Prostate gland (tissue), 2 donors: ENCODE measurements around the gene MATN1. TPM values are rescaled to one million over a fixed set of nuclear protein-coding genes. Genes with fewer than 3 reads are reported as not detected.

Source experiments
- DNase-seq: peaks from one replicate; pipeline ENCODE4 v3.0.0-alpha.2; 2019; ENCODE audit warnings: low spot score
- H3K27ac ChIP-seq, 2 donors: fragments of 200-600 bp; sonication (generic); 2 replicates each; pipeline ENCODE4 v1.5.1; 2017 to 2019
- H3K27me3 ChIP-seq: fragments of 200-600 bp; sonication (generic); replicated peaks from 2 replicates; pipeline ENCODE4 v1.5.1; 2019; ENCODE audit not compliant: insufficient read depth
- H3K36me3 ChIP-seq, 2 donors: fragments of 200-600 bp; sonication (generic); 1 replicate in 1 of 2; 2 replicates in 1 of 2; pipeline versions ENCODE4 v1.5.1 to v1.8.1; 2017 to 2019
- H3K4me1 ChIP-seq: fragments of 200-600 bp; sonication (generic); replicated peaks from 2 replicates; pipeline ENCODE4 v1.5.1; 2019
- H3K4me3 ChIP-seq, 2 donors: fragments of 200-600 bp; sonication (generic); 2 replicates each; pipeline ENCODE4 v1.5.1; 2017 to 2019
- H3K9me3 ChIP-seq: fragments of 200-600 bp; sonication (generic); 2 replicates; pipeline ENCODE4 v1.5.1; 2017
- CTCF ChIP-seq, 4 experiments: fragments of 200-600 bp in 2 of 4; fragments of 450-650 bp in 2 of 4; sonication (generic) in 2 of 4; IDR thresholded peaks; 1 replicate in 3 of 4; 2 replicates in 1 of 4; pipeline ENCODE4 v1.5.1; 2016 to 2019; ENCODE audit warnings: antibody characterized with exemption in 4 of 4, mild to moderate bottlenecking in 2 of 4, moderate library complexity in 2 of 4
- POLR2A ChIP-seq: fragments of 450-650 bp; IDR thresholded peaks from one replicate; pipeline ENCODE4 v1.6.1; 2016; ENCODE audit warnings: antibody characterized with exemption, mild to moderate bottlenecking
- POLR2AphosphoS5 ChIP-seq: sonication (generic); formaldehyde crosslinking; IDR thresholded peaks from one replicate; pipeline ENCODE4 v1.6.1; 2017; ENCODE audit warnings: antibody characterized with exemption
- WGBS: methylation state at CpG from one replicate; pipeline ENCODE4 v1.1.5; 2018; 5-methylcytosine and 5-hydroxymethylcytosine counted together
- intact Hi-C: fragments of 100-400 bp; cut with DNase I; formaldehyde crosslinking; loops from one replicate; pipeline ENCODE4 v1.14.2; 2022
- total RNA-seq, 2 donors: library from RNA; depleted of rRNA; stranded (reverse); fragments of >200 nt; gene quantifications; one replicate each; pipeline ENCODE4 v1.1.0, GENCODE V29; 2016

Gene MATN1
- total RNA-seq, 2 donors from 2014 or later: 0.34 TPM; not detected in 1

DNA sequence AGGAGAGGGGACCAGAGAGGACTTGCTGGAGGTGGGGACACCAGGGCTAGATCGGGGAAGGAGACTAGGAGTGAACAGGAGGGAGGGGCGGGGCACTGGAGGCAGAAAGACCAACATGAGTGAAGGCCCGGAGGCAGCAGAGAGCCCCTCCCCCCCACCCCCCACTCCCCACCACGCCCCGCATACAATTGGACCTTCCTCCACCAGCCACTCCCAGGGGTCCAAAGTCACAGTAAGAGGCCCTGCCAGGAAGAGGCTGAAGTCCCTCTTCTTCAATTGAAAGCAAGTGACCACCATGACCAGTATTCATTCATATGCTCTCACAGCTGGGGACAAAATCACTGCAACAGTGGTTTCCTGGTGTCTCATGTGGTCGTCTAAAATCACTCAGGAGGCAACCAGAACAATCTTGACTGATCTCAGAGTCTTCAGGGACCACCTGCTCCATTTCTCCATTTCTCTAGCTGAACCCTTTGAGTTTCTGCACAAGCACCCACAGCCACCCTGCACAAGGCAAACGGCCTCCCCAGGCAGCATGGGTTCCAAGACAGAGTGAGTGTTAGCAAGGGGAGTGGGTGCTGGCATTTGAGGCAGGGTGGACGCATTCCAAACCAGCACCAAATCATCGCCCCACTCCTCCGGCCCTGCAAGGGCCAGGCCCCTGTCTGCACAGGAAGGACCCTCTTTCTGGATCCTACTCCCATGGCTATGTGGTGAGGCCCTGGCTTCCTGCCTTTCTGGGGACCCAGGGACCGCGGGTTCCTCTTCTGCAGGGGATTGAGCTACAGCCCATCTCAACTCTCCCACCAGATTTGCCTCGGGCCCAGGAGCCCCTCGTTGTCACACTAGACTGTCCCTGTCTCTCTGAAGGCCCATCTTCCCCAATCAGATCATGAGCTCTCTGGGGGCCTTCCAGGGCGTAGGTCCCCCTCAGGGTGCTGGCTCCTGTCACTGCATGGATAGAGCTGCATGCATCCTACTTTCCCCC lies 17.2 kb upstream of the MATN1 start:
- no peak overlapping the region for H3K27ac ChIP-seq
- H3K9me3 ChIP-seq: no peaks in the 10 kb centered on the region
- no peaks in the 10 kb centered on the region for H3K27me3 ChIP-seq
- no peaks in the 10 kb centered on the region for H3K4me1 ChIP-seq
- 85% methylated on average over 14 of the region's 15 CpGs for WGBS
- TF ChIP-seq CTCF (IDR thresholded peaks at IDR 0.05) (no peak), POLR2A (no peak), POLR2AphosphoS5 (no peak)
- intact Hi-C loops: no loop called here
- DNase-seq: no peak
- H3K4me3 ChIP-seq: no peak overlapping the region
- no peaks in the 10 kb centered on the region for H3K36me3 ChIP-seq

GRCh38 chr1:30739601-30740000 lies 16.2 kb upstream of the MATN1 start:
- DNase-seq: no peak
- Histone ChIP-seq H3K36me3 (no peaks in the 10 kb centered on the region), H3K9me3 (no peaks in the 10 kb centered on the region), H3K4me1 (no peaks in the 10 kb centered on the region), H3K4me3 (no peak overlapping the region), H3K27ac (no peak overlapping the region), H3K27me3 (no peaks in the 10 kb centered on the region)
- WGBS: 89% methylated on average over 8 of the region's 8 CpGs
- TF ChIP-seq POLR2A (no peak), POLR2AphosphoS5 (no peak), CTCF (IDR thresholded peaks at IDR 0.05) (no peak)
- intact Hi-C loops: no loop called here

GRCh38 chr1:30738715-30739559 lies 15.6 kb upstream of the MATN1 start:
- no peak for TF ChIP-seq POLR2A
- 94% methylated on average over 10 of the region's 10 CpGs for WGBS
- no peaks in the 10 kb centered on the region for H3K27me3 ChIP-seq
- no peaks in the 10 kb centered on the region for H3K9me3 ChIP-seq
- H3K4me3 ChIP-seq: no peak overlapping the region
- no peaks in the 10 kb centered on the region for H3K4me1 ChIP-seq
- no peak overlapping the region for H3K27ac ChIP-seq
- DNase-seq: no peak
- intact Hi-C loops: no loop called here
- no peaks in the 10 kb centered on the region for H3K36me3 ChIP-seq

- no peak for TF ChIP-seq POLR2AphosphoS5
- TF ChIP-seq CTCF (IDR thresholded peaks at IDR 0.05): no peak
- no peak for TF ChIP-seq POLR2A
- intact Hi-C loops: no loop called here
- no peaks in the 10 kb centered on the region for H3K36me3 ChIP-seq
- WGBS: 73% methylated on average over 5 of the region's 5 CpGs
- H3K9me3 ChIP-seq: no peaks in the 10 kb centered on the region
- H3K4me3 ChIP-seq: no peak overlapping the region
- H3K4me1 ChIP-seq: no peaks in the 10 kb centered on the region
- no peak for DNase-seq
- H3K27me3 ChIP-seq: no peaks in the 10 kb centered on the region
- H3K27ac ChIP-seq: no peak overlapping the region
Observed at GRCh38 chr1:30738040-30738714, 14.8 kb upstream of the MATN1 start.
